K562 (cell line): ENCODE data around the gene WDR27. TPM values are rescaled to one million over a fixed set of nuclear protein-coding genes. Genes with fewer than 3 reads are reported as not detected.
A peak's percentile ranks its signal among the peaks of the same experiment; 100 is the strongest.

Source experiments
- ARHGAP35 ChIP-seq: fragments of 450-650 bp; IDR thresholded peaks from 2 replicates; pipeline ENCODE4 v1.6.1; 2018; ENCODE audit not compliant: partially characterized antibody
- ARID3A ChIP-seq: IDR thresholded peaks from 2 replicates; pipeline ENCODE4 v1.6.1; 2012; ENCODE audit warnings: low read depth, low read length, improper control_type of control experiment, borderline replicate concordance
- BRD4 ChIP-seq: fragments of 200-600 bp; sonication (generic); IDR thresholded peaks from 2 replicates; pipeline ENCODE4 v1.6.1; 2017; ENCODE audit warnings: inconsistent platforms
- CBFA2T3 ChIP-seq: fragments of 450-650 bp; IDR thresholded peaks from 2 replicates; pipeline ENCODE4 v1.6.1; 2017
- EP300 ChIP-seq: IDR thresholded peaks from 2 replicates; pipeline ENCODE4 v1.6.1; 2012; ENCODE audit warnings: low read length, improper control_type of control experiment
- EP400 ChIP-seq: fragments of 450-650 bp; IDR thresholded peaks from 2 replicates; pipeline ENCODE4 v1.6.1; 2017; ENCODE audit warnings: antibody characterized with exemption, mild to moderate bottlenecking, moderate library complexity
- EWSR1 ChIP-seq: fragments of 450-650 bp; IDR thresholded peaks from 2 replicates; pipeline ENCODE4 v1.6.1; 2018; ENCODE audit warnings: borderline replicate concordance, mild to moderate bottlenecking, low read depth, moderate library complexity; ENCODE audit not compliant: partially characterized antibody
- HDAC2 ChIP-seq: fragments of 450-650 bp; IDR thresholded peaks from 2 replicates; pipeline ENCODE4 v1.6.1; 2016; ENCODE audit warnings: mild to moderate bottlenecking
- HDAC3 ChIP-seq: fragments of 450-650 bp; IDR thresholded peaks from 2 replicates; pipeline ENCODE4 v1.6.1; 2018; ENCODE audit warnings: borderline replicate concordance, mild to moderate bottlenecking, moderate library complexity; ENCODE audit not compliant: partially characterized antibody
- HOXB6 ChIP-seq: fragments of 250-450 bp; sonication (Bioruptor Pico); IDR thresholded peaks from 2 replicates; pipeline ENCODE4 v1.5.1; 2022; ENCODE audit warnings: mild to moderate bottlenecking, borderline replicate concordance
- JUN ChIP-seq, 2 experiments: sonication (generic) in 1 of 2; formaldehyde crosslinking in 1 of 2; IDR thresholded peaks; 2 replicates each; pipeline versions ENCODE4 v1.6.1 to v1.8.0; 2012 to 2022; ENCODE audit warnings: borderline replicate concordance in 2 of 2, mild to moderate bottlenecking in 2 of 2, improper control_type of control experiment in 1 of 2, low read depth in 1 of 2, low read length in 1 of 2, missing genetic modification reagents in 1 of 2
- MAFK ChIP-seq: IDR thresholded peaks from 2 replicates; pipeline ENCODE4 v1.6.1; 2011; ENCODE audit warnings: low read length, improper control_type of control experiment
- NRF1 ChIP-seq, 2 experiments: fragments of 450-650 bp; IDR thresholded peaks in 1 of 2; conservative IDR thresholded peaks in 1 of 2; 2 replicates each; pipeline ENCODE4 v1.6.1; 2014; ENCODE audit warnings: mild to moderate bottlenecking in 2 of 2
- PPARD ChIP-seq: fragments of 250-450 bp; sonication (Bioruptor Pico); IDR thresholded peaks from 2 replicates; pipeline ENCODE4 v1.8.0; 2022; ENCODE audit warnings: inconsistent platforms, mild to moderate bottlenecking, moderate library complexity
- RREB1 ChIP-seq: fragments of 250-450 bp; sonication (Bioruptor Pico); IDR thresholded peaks from 2 replicates; pipeline ENCODE4 v1.4.0; 2020
- TOE1 ChIP-seq, 2 experiments: fragments of 450-650 bp in 1 of 2; sonication (generic) in 1 of 2; formaldehyde crosslinking in 1 of 2; IDR thresholded peaks; 2 replicates each; pipeline versions ENCODE4 v1.7.1 to v1.8.0; 2016 to 2022; ENCODE audit warnings: borderline replicate concordance in 2 of 2, mild to moderate bottlenecking in 2 of 2, antibody characterized with exemption in 1 of 2, inconsistent platforms in 1 of 2, low read depth in 1 of 2, missing genetic modification reagents in 1 of 2, moderate library complexity in 1 of 2
- ZNF431 ChIP-seq: sonication (generic); formaldehyde crosslinking; IDR thresholded peaks from 2 replicates; pipeline ENCODE4 v1.8.0; 2022; ENCODE audit warnings: mild to moderate bottlenecking, missing genetic modification reagents
- ZNF57 ChIP-seq: fragments of 450-650 bp; formaldehyde crosslinking; IDR thresholded peaks from 2 replicates; pipeline ENCODE4 v1.4.0; 2020; ENCODE audit warnings: mild to moderate bottlenecking, moderate library complexity
- polyA plus RNA-seq, 8 experiments: library from polyadenylated mRNA; depleted of rRNA in 4 of 8; stranded (reverse) in 5 of 8; unstranded in 3 of 8; fragments of >200 nt; fragmentation: Nextera tagmentation in 2 of 8; fragmentation: Illumina TruSeq in 1 of 8; extraction: Ambion mirVana in 2 of 8; extraction: Trizol in 1 of 8; gene quantifications; 2 replicates each; pipeline versions ENCODE4 v1.2.1 to v1.2.3, GENCODE V29; 2011 to 2014; ENCODE audit warnings: inconsistent platforms in 1 of 8, missing spikeins in 1 of 8
- total RNA-seq, 7 experiments: library from RNA; depleted of rRNA in 6 of 7; stranded (reverse); fragments of >200 nt in 6 of 7; fragmentation: Illumina TruSeq in 2 of 7; extraction: Trizol in 2 of 7; gene quantifications; 2 replicates each; pipeline versions ENCODE4 v1.2.1 to v1.2.3, GENCODE V29; 2011 to 2021; ENCODE audit warnings: low replicate concordance in 1 of 7
- TF ChIP-seq, protein P1 (sequence below): fragments of 250-450 bp; sonication (Bioruptor Pico); IDR thresholded peaks from 2 replicates; pipeline ENCODE4 v1.8.0; 2022; ENCODE audit warnings: inconsistent platforms, mild to moderate bottlenecking, moderate library complexity, borderline replicate concordance

Gene WDR27
- total and polyA plus RNA-seq, 9 of the 15 experiments (the other 6 are each of a cell fraction or from before 2014, with no cell fraction given): 4.3 to 77.2 (median 22.7) TPM

DNA sequence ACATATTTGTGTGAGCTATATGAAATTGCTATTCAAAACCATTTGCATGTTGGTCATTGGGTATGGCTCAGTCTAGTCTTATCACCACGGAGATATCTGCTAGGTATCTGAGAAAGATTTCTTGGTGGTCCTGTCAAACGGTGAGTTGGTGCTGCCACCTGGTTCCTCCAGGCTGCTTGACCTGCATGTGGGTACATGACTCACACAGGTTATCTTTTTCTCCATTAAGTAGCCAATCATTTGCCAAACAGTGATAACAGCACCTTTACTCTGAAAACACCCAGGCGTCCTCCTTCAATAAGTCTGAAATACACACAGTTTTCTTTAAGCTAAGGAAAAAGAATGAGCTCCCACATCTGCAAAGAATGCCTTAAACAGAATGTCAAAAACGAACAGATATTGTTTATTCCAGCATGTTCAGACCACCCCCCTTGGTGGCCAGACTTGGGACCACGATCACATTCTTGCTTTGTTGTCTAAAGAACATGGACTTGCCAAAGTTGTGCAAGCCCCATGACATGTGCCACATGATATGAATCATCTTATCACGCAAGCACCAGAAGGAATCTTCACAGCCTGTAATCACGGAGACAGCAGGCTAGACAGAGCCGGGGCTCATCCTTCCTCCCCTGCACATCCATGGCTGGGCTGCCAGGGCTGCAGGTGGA is 247.5 kb downstream of the WDR27 start (continued):
- TF ChIP-seq TOE1 (IDR thresholded peaks at IDR 0.05; ENCODE audit: borderline replicate concordance) (no peak), TOE1 (CRISPR knock-in tag; IDR thresholded peaks at IDR 0.05; ENCODE audit: borderline replicate concordance, low read depth) (no peak), HOXB6 (CRISPR knock-in tag) (no peak), ARID3A (no peak), HDAC2 (no peak), CBFA2T3 (peak; percentile 83), PPARD (no peak), EP300 (peak; percentile 50; the same call in 1 of the 2 replicates), MAFK (no peak), EWSR1 (no peak), NRF1 (conservative IDR thresholded peaks at IDR 0.05 in 1 of 2, IDR thresholded peaks at IDR 0.05 in 1 of 2) (no peak), RREB1 (CRISPR knock-in tag) (no peak), HDAC3 (peak; percentile 22), ARHGAP35 (no peak), JUN (IDR thresholded peaks at IDR 0.05; ENCODE audit: borderline replicate concordance, low read depth, low read length) (peak; percentile 60; the same call in 1 of the 2 replicates), JUN (CRISPR knock-in tag; IDR thresholded peaks at IDR 0.05; ENCODE audit: borderline replicate concordance) (no peak), BRD4 (no peak), ZNF431 (no peak), EP400 (no peak), ZNF57 (CRISPR knock-in tag) (no peak)
- TF ChIP-seq, protein P1, sequence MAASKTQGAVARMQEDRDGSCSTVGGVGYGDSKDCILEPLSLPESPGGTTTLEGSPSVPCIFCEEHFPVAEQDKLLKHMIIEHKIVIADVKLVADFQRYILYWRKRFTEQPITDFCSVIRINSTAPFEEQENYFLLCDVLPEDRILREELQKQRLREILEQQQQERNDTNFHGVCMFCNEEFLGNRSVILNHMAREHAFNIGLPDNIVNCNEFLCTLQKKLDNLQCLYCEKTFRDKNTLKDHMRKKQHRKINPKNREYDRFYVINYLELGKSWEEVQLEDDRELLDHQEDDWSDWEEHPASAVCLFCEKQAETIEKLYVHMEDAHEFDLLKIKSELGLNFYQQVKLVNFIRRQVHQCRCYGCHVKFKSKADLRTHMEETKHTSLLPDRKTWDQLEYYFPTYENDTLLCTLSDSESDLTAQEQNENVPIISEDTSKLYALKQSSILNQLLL: no peak
